ENCODE measurements around the gene TNPO2.

TNPO2 gene

GRCh38 chr19:12652219-12652618, 71.5 kb downstream of the TNPO2 start:
- no peak for DNase-seq (ENCODE audit: low read depth in 2 of 2, low spot score in 1 of 2)

GRCh38 chr19:12649941-12650340, 73.8 kb downstream of the TNPO2 start:
- DNase-seq (ENCODE audit: low read depth in 2 of 2, low spot score in 1 of 2), result no peak

All from stimulated activated CD8-positive, alpha-beta memory T cell treated with anti-CD3 and anti-CD28 coated beads, Interleukin-4, amount 100 ng/mL, for 4 hours (primary cell).